Tibial artery (tissue), 4 donors: ENCODE measurements around the gene NCAPH2.

ENCODE experiments used
- DNase-seq, 2 donors: peaks; one replicate each; pipeline ENCODE4 v3.0.0-alpha.2; 2019
- H3K27ac ChIP-seq, 2 donors: fragments of 200-600 bp; sonication (generic) in 1 of 2; 1 replicate in 1 of 2; 2 replicates in 1 of 2; pipeline ENCODE4 v1.5.1; 2018 to 2019; ENCODE audit warnings: mild to moderate bottlenecking in 1 of 2
- H3K27me3 ChIP-seq, 2 donors: fragments of 200-600 bp; sonication (generic) in 1 of 2; one replicate each; pipeline versions ENCODE4 v1.5.1 to v1.6.0; 2016 to 2019
- H3K36me3 ChIP-seq, 3 donors: fragments of 200-600 bp; sonication (generic) in 2 of 3; one replicate each; pipeline ENCODE4 v1.5.1; 2016 to 2019; ENCODE audit warnings: mild to moderate bottlenecking in 2 of 3
- H3K4me1 ChIP-seq, 4 donors: fragments of 200-600 bp; sonication (generic) in 2 of 4; 1 replicate in 3 of 4; 2 replicates in 1 of 4; pipeline ENCODE4 v1.5.1; 2016 to 2019
- H3K4me3 ChIP-seq, 2 donors: fragments of 200-600 bp; sonication (generic) in 1 of 2; 1 replicate in 1 of 2; 2 replicates in 1 of 2; pipeline ENCODE4 v1.5.1; 2018 to 2019; ENCODE audit warnings: mild to moderate bottlenecking in 2 of 2
- H3K9me3 ChIP-seq, 3 donors: fragments of 200-600 bp; sonication (generic) in 1 of 3; one replicate each; pipeline ENCODE4 v1.5.1; 2016 to 2019
- CTCF ChIP-seq, 2 experiments: fragments of 200-600 bp in 1 of 2; fragments of 450-650 bp in 1 of 2; IDR thresholded peaks; one replicate each; pipeline ENCODE4 v1.5.1; 2017 to 2019; ENCODE audit warnings: antibody characterized with exemption in 2 of 2, mild to moderate bottlenecking in 1 of 2, moderate library complexity in 1 of 2
- intact Hi-C: fragments of 100-400 bp; cut with DNase I; formaldehyde crosslinking; loops from one replicate; pipeline ENCODE4 v1.15.0; 2023; ENCODE audit warnings: low total_unique reads

NCAPH2 gene

GRCh38 chr22:50529897-50530579, 22.0 kb downstream of the NCAPH2 start, which contains the start of gene TYMP:
Gene TYMP (minus strand): TSS chr22:50530012. CDS start chr22:50529709, 303 bp downstream.
- no peaks in the 10 kb centered on the region for H3K9me3 ChIP-seq
- peaks cover 6 to 59% of the 10 kb centered on the region in 2 donors for H3K27me3 ChIP-seq
- no peaks in the 10 kb centered on the region for H3K36me3 ChIP-seq
- H3K4me1 ChIP-seq = peaks cover 0 to 51% (median 36%) of the 10 kb centered on the region in 4 donors
- DNase-seq = peak; percentile 80 to 85
- intact Hi-C loops = loop anchor here (5.0 kb wide), 1 partner anchor 52 kb away; the partner anchor contains the start of gene CHKB
- H3K27ac ChIP-seq = peak within 1 kb of the TSS; percentile 57 to 69
- no peak for TF ChIP-seq CTCF (IDR thresholded peaks at IDR 0.05)
- peak within 1 kb of the TSS; percentile 44 to 53 for H3K4me3 ChIP-seq

- peaks cover 0 to 51% (median 35%) of the 10 kb centered on the region in 4 donors for H3K4me1 ChIP-seq
- intact Hi-C loops = no loop called here
- peak overlapping the region; percentile 57 to 69 for H3K27ac ChIP-seq
- TF ChIP-seq CTCF (IDR thresholded peaks at IDR 0.05) = no peak
- H3K4me3 ChIP-seq = peak overlapping the region; percentile 44 to 53
- DNase-seq = peak; percentile 56 to 76
- H3K36me3 ChIP-seq = no peaks in the 10 kb centered on the region
- peaks cover 6 to 61% of the 10 kb centered on the region in 2 donors for H3K27me3 ChIP-seq
- H3K9me3 ChIP-seq = no peaks in the 10 kb centered on the region
Measured at GRCh38 chr22:50530580-50530876, 22.5 kb downstream of the NCAPH2 start.

GRCh38 chr22:50530877-50531545, 23.0 kb downstream of the NCAPH2 start:
- Histone ChIP-seq H3K36me3 (no peaks in the 10 kb centered on the region), H3K9me3 (no peaks in the 10 kb centered on the region), H3K4me1 (peaks cover 0 to 51% (median 35%) of the 10 kb centered on the region in 4 donors), H3K4me3 (peak overlapping the region; percentile 44 to 53), H3K27ac (peak overlapping the region; percentile 57 to 69), H3K27me3 (peaks cover 6 to 66% of the 10 kb centered on the region in 2 donors)
- intact Hi-C loops = no loop called here
- TF ChIP-seq CTCF (IDR thresholded peaks at IDR 0.05) = no peak
- DNase-seq = peak; percentile 87 to 91

- Histone ChIP-seq H3K27me3 (peaks cover 6 to 70% of the 10 kb centered on the region in 2 donors), H3K36me3 (no peaks in the 10 kb centered on the region), H3K4me1 (peaks cover 0 to 46% (median 33%) of the 10 kb centered on the region in 4 donors), H3K27ac (peak overlapping the region; percentile 57 to 69), H3K9me3 (no peaks in the 10 kb centered on the region), H3K4me3 (peak overlapping the region; percentile 44 to 53)
- DNase-seq = no peak
- intact Hi-C loops = no loop called here
- no peak for TF ChIP-seq CTCF (IDR thresholded peaks at IDR 0.05)
Measured at GRCh38 chr22:50531546-50531961, 23.5 kb downstream of the NCAPH2 start.

- Histone ChIP-seq H3K9me3 (no peaks in the 10 kb centered on the region), H3K27ac (peak overlapping the region; percentile 57 to 69), H3K36me3 (no peaks in the 10 kb centered on the region), H3K4me3 (peak overlapping the region; percentile 44 to 53), H3K4me1 (peaks cover 0 to 40% (median 31%) of the 10 kb centered on the region in 4 donors), H3K27me3 (peaks cover 6 to 70% of the 10 kb centered on the region in 2 donors)
- no peak for TF ChIP-seq CTCF (IDR thresholded peaks at IDR 0.05)
- intact Hi-C loops = no loop called here
- peak; percentile 81 to 83 for DNase-seq
Measured at GRCh38 chr22:50531962-50532674, 24.1 kb downstream of the NCAPH2 start.
